Endothelial cell of umbilical vein (primary cell): Measurements from ENCODE around the gene SUV39H2. TPM values are rescaled to one million over a fixed set of nuclear protein-coding genes. Genes with fewer than 3 reads are reported as not detected.
"Not testable (repeated sequence)": the region's sequence is repeated elsewhere in the genome, so short reads cannot be mapped to it uniquely, and the experiment has no call there.

ENCODE experiments used
- BruUV-seq: library from RNA; stranded (reverse); fragments of 400-500 nt; replicated peaks from 2 replicates; lab custom pipeline; 2021; lab: Mats Ljungman, UMichigan
- CTCF ChIA-PET: fragments of 300-600, 350-600 bp; sonication (Branson Sonifier 250); formaldehyde crosslinking; loops from one replicate; lab custom pipeline; 2021; ENCODE audit warnings: antibody characterized with exemption, inconsistent platforms; lab: Charles Lee
- POLR2A ChIA-PET: fragments of 300-600, 350-600 bp; sonication (Branson Sonifier 250); formaldehyde crosslinking; loops from one replicate; lab custom pipeline; 2021; ENCODE audit warnings: antibody characterized with exemption, inconsistent platforms; lab: Charles Lee
- DNase-seq: peaks from one replicate; pipeline ENCODE4 v3.0.0-alpha.2; 2011; ENCODE audit warnings: low read depth, low spot score
- FAIRE-seq: peaks from 2 replicates; lab custom pipeline; 2011; peaks lifted over from hg19 to GRCh38; lab: Jason Lieb, UNC
- H2AFZ ChIP-seq: 2 replicates; pipeline ENCODE4 v1.6.0; 2012; ENCODE audit warnings: low read depth, low read length, control low read depth, inconsistent platforms
- H3K27ac ChIP-seq: 2 replicates; pipeline ENCODE4 v1.5.1; 2011; ENCODE audit warnings: low read depth, mild to moderate bottlenecking, control low read depth, low read length, moderate library complexity; ENCODE audit not compliant: insufficient read depth
- H3K27me3 ChIP-seq, 2 experiments: 2 replicates each; pipeline versions ENCODE4 v1.6.0 to v1.6.1; 2011; ENCODE audit warnings: low read length in 2 of 2, mixed read lengths in 1 of 2; ENCODE audit not compliant: control insufficient read depth in 2 of 2, insufficient read depth in 2 of 2
- H3K36me3 ChIP-seq, 2 experiments: 2 replicates in 1 of 2; 3 replicates in 1 of 2; pipeline ENCODE4 v1.5.1; 2011; ENCODE audit warnings: low read length in 2 of 2, mild to moderate bottlenecking in 1 of 2, moderate library complexity in 1 of 2; ENCODE audit not compliant: control insufficient read depth in 2 of 2, insufficient read depth in 2 of 2; ENCODE audit errors: extremely low read depth in 1 of 2
- H3K4me1 ChIP-seq: 3 replicates; pipeline ENCODE4 v1.5.1; 2011; ENCODE audit warnings: mild to moderate bottlenecking, low read length; ENCODE audit not compliant: control insufficient read depth, insufficient read depth; ENCODE audit errors: extremely low read depth
- H3K4me2 ChIP-seq: 2 replicates; pipeline ENCODE4 v1.6.1; 2011; ENCODE audit warnings: low read length, control low read depth, mixed read lengths; ENCODE audit not compliant: insufficient read depth
- H3K4me3 ChIP-seq, 3 experiments: fragments of 200-600 bp in 1 of 3; sonication (generic), shearing (Covaris generic) in 1 of 3; replicated peaks in 1 of 3; 2 replicates each; pipeline ENCODE4 v1.5.1; 2011 to 2016; ENCODE audit warnings: control low read depth in 3 of 3, low read length in 3 of 3, mild to moderate bottlenecking in 2 of 3, inconsistent platforms in 1 of 3, low read depth in 1 of 3, moderate library complexity in 1 of 3; ENCODE audit not compliant: insufficient read depth in 1 of 3
- H3K79me2 ChIP-seq: 2 replicates; pipeline ENCODE4 v1.6.0; 2012; ENCODE audit warnings: low read length, inconsistent platforms; ENCODE audit not compliant: control insufficient read depth, insufficient read depth
- H3K9ac ChIP-seq: replicated peaks from 2 replicates; pipeline ENCODE3; 2011; ENCODE audit warnings: low read length, control low read depth; ENCODE audit not compliant: insufficient read depth; ENCODE audit errors: extremely low read depth
- H3K9me1 ChIP-seq: replicated peaks from 3 replicates; pipeline ENCODE4 v1.6.0; 2011; ENCODE audit warnings: mild to moderate bottlenecking, low read length; ENCODE audit not compliant: control insufficient read depth, insufficient read depth; ENCODE audit errors: extremely low read depth
- H3K9me3 ChIP-seq: replicated peaks from 2 replicates; pipeline ENCODE4 v1.5.1; 2012; ENCODE audit warnings: low read length, inconsistent platforms; ENCODE audit not compliant: control insufficient read depth, insufficient read depth
- H4K20me1 ChIP-seq: replicated peaks from 2 replicates; pipeline ENCODE3; 2011; ENCODE audit warnings: mild to moderate bottlenecking, low read length; ENCODE audit not compliant: control insufficient read depth, insufficient read depth; ENCODE audit errors: extremely low read depth
- EZH2 ChIP-seq: IDR thresholded peaks from 2 replicates; pipeline ENCODE4 v1.6.1; 2012; ENCODE audit warnings: borderline replicate concordance, low read depth, mild to moderate bottlenecking, moderate library complexity, low read length, inconsistent platforms; ENCODE audit not compliant: severe bottlenecking
- JUN ChIP-seq: IDR thresholded peaks from 2 replicates; pipeline ENCODE4 v1.6.1; 2011; ENCODE audit warnings: borderline replicate concordance, low read depth; ENCODE audit not compliant: insufficient read length, insufficient read depth
- dilution Hi-C: fragments of 300-500 bp; cut with MboI; formaldehyde crosslinking; loops from one replicate; pipeline ENCODE4 v1.15.0; 2019; ENCODE audit warnings: low sequenced_read_pairs; ENCODE audit not compliant: extremely low pct_ligation_motif_present
- intact Hi-C: fragments of 100-400 bp; cut with micrococcal nuclease; formaldehyde crosslinking; loops from one replicate; pipeline ENCODE4 v1.10.0; 2022
- polyA plus RNA-seq, 4 experiments: library from polyadenylated mRNA; depleted of rRNA in 3 of 4; stranded (reverse) in 3 of 4; unstranded in 1 of 4; fragments of >200 nt; gene quantifications; 2 replicates each; pipeline versions ENCODE4 v1.2.1 to v1.2.3, GENCODE V29; 2011 to 2012; ENCODE audit warnings: missing spikeins in 1 of 4
- total RNA-seq: library from RNA; stranded (reverse); gene quantifications from 2 replicates; pipeline ENCODE4 v1.2.3, GENCODE V29; 2021
- TF ChIP-seq, protein P1 (sequence below): IDR thresholded peaks from 2 replicates; pipeline ENCODE4 v1.6.1; 2011; ENCODE audit not compliant: insufficient read depth, insufficient read length

Gene SUV39H2
- total and polyA plus RNA-seq, 2 donors (not counting 3 experiments of a cell fraction or from before 2014, with no cell fraction given) = 5.7 to 29.9 TPM

DNA sequence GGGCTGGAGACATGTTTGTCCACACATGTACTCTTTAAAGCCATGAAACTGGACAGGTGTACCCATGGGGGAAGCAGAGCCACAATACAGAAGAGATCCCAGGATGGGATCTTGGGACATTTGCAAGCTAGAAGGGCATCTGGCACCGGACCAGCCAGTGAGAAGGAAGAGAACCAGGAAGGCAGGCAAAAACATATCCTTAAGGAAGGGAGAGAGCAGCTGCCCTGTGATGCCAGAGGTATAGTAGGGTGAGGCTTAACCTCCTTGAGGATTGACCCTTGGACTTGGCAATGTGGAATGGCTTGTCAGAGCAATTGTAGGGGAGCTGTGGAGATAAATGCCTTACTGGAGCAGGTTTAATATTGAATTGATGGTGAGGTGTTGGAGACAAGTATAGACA is 17.9 kb upstream of the SUV39H2 start:
- Histone ChIP-seq H3K27me3 (no peaks in the 10 kb centered on the region), H3K4me3 (no peak overlapping the region), H3K36me3 (peaks cover 0 to 4% of the 10 kb centered on the region in 2 experiments), H3K4me2 (no peak overlapping the region), H3K9ac (no peak overlapping the region), H3K9me1 (no peaks in the 10 kb centered on the region), H4K20me1 (no peaks in the 10 kb centered on the region), H3K9me3 (no peaks in the 10 kb centered on the region), H3K79me2 (no peaks in the 10 kb centered on the region), H3K27ac (no peak overlapping the region), H2AFZ (no peak overlapping the region), H3K4me1 (no peaks in the 10 kb centered on the region)
- POLR2A ChIA-PET = no interaction called here
- DNase-seq (no peak), FAIRE-seq (no peak)
- no peak for TF ChIP-seq JUN
- no peak for TF ChIP-seq EZH2
- TF ChIP-seq, protein P1, sequence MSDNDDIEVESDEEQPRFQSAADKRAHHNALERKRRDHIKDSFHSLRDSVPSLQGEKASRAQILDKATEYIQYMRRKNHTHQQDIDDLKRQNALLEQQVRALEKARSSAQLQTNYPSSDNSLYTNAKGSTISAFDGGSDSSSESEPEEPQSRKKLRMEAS = no peak
- intact Hi-C loops = no loop called here
- no TSS peak for BruUV-seq
- dilution Hi-C loops = no loop called here
- CTCF ChIA-PET = interaction anchor here (0.6 to 1.1 kb wide), 2 partner anchors 14 to 241 kb away, joined by 3 to 4 read pairs; no protein-coding TSS in a partner anchor

DNA sequence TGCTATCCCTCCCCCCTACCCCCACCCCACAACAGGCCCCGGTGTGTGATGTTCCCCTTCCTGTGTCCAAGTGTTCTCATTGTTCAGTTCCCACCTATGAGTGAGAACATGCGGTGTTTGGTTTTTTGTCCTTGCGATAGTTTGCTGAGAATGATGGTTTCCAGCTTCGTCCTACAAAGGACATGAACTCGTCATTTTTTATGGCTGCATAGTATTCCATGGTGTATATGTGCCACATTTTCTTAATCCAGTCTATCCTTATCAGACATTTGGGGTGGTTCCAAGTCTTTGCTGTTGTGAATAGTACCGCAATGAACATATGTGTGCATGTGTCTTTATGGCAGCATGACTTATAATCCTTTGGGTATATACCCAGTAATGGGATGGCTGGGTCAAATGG is 14.2 kb upstream of the SUV39H2 start:
- H3K36me3 ChIP-seq, H3K4me3 ChIP-seq, H3K27ac ChIP-seq, H3K4me2 ChIP-seq, H3K27me3 ChIP-seq, BruUV-seq, dilution Hi-C loops, H2AFZ ChIP-seq, H3K9ac ChIP-seq, H3K9me3 ChIP-seq, DNase-seq, FAIRE-seq, H3K79me2 ChIP-seq, H3K9me1 ChIP-seq, H4K20me1 ChIP-seq, intact Hi-C loops, H3K4me1 ChIP-seq, CTCF ChIA-PET: not testable (repeated sequence)
- POLR2A ChIA-PET = interaction anchor here (0.7 kb wide), 1 partner anchor 1275 kb away, joined by 3 read pairs; no protein-coding TSS in a partner anchor

DNA sequence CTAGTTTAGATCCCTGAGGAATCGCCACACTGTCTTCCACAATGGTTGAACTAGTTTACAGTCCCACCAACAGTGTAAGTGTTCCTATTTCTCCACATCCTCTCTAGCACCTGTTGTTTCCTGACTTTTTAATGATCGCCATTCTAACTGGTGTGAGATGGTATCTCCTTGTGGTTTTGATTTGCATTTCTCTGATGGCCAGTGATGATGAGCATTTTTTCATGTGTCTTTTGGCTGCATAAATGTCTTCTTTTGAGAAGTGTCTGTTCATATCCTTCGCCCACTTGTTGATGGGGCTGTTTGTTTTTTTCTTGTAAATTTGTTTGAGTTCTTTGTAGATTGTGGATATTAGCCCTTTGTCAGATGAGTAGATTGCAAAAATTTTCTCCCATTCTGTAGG is 13.8 kb upstream of the SUV39H2 start:
- H3K9me3 ChIP-seq, CTCF ChIA-PET, H2AFZ ChIP-seq, H3K4me3 ChIP-seq, dilution Hi-C loops, H3K27ac ChIP-seq, H3K4me2 ChIP-seq, H3K36me3 ChIP-seq, H3K27me3 ChIP-seq, intact Hi-C loops, DNase-seq, POLR2A ChIA-PET, FAIRE-seq, H3K79me2 ChIP-seq, H4K20me1 ChIP-seq, H3K9me1 ChIP-seq, BruUV-seq, H3K4me1 ChIP-seq, H3K9ac ChIP-seq: not testable (repeated sequence)
